Mesendoderm (in vitro differentiated cells): Measurements from ENCODE around the gene RSPRY1.

Experiments used
- DNase-seq: peaks from one replicate; pipeline ENCODE4 v3.0.0; 2013
- H2AK5ac ChIP-seq: 2 replicates; pipeline ENCODE4 v1.6.1; 2013; ENCODE audit warnings: low read length, inconsistent platforms
- H2BK120ac ChIP-seq: 2 replicates; pipeline ENCODE4 v1.6.1; 2013; ENCODE audit warnings: low read depth, mild to moderate bottlenecking, low read length, moderate library complexity, mixed read lengths
- H2BK15ac ChIP-seq: replicated peaks from 2 replicates; pipeline ENCODE4 v1.6.1; 2013; ENCODE audit warnings: low read depth, mild to moderate bottlenecking, moderate library complexity
- H2BK5ac ChIP-seq: 2 replicates; pipeline ENCODE4 v1.6.1; 2013; ENCODE audit warnings: low read length, inconsistent platforms
- H3K18ac ChIP-seq: 2 replicates; pipeline ENCODE4 v1.6.1; 2013; ENCODE audit warnings: mild to moderate bottlenecking, low read length, mixed read lengths
- H3K23ac ChIP-seq: one replicate; pipeline ENCODE4 v1.6.1; 2013; ENCODE audit warnings: low read length
- H3K27ac ChIP-seq: 2 replicates; pipeline ENCODE4 v1.5.1; 2013; ENCODE audit warnings: low read depth, mild to moderate bottlenecking, inconsistent platforms, low read length, moderate library complexity
- H3K27me3 ChIP-seq: 2 replicates; pipeline ENCODE4 v1.6.1; 2013; ENCODE audit warnings: low read length, control low read depth, mild to moderate bottlenecking, inconsistent platforms; ENCODE audit not compliant: insufficient read depth, poor library complexity
- H3K36me3 ChIP-seq: 2 replicates; pipeline ENCODE4 v1.6.1; 2013; ENCODE audit warnings: low read length, inconsistent platforms; ENCODE audit not compliant: control insufficient read depth, insufficient read depth
- H3K4ac ChIP-seq: one replicate; pipeline ENCODE4 v1.6.1; 2013; ENCODE audit warnings: low read depth, mild to moderate bottlenecking, low read length, moderate library complexity
- H3K4me1 ChIP-seq: 2 replicates; pipeline ENCODE4 v1.6.1; 2013; ENCODE audit warnings: low read depth, low read length, inconsistent platforms; ENCODE audit not compliant: control insufficient read depth
- H3K4me2 ChIP-seq: 2 replicates; pipeline ENCODE4 v1.6.1; 2013; ENCODE audit warnings: low read length
- H3K4me3 ChIP-seq: 2 replicates; pipeline ENCODE4 v1.5.1; 2013; ENCODE audit warnings: mild to moderate bottlenecking, low read length
- H3K56ac ChIP-seq: one replicate; pipeline ENCODE4 v1.6.1; 2013; ENCODE audit warnings: low read length
- H3K79me1 ChIP-seq: 2 replicates; pipeline ENCODE4 v1.6.1; 2013; ENCODE audit warnings: low read length, inconsistent platforms
- H3K79me2 ChIP-seq: 2 replicates; pipeline ENCODE4 v1.6.1; 2013; ENCODE audit warnings: mild to moderate bottlenecking, low read length; ENCODE audit not compliant: control insufficient read depth, insufficient read depth
- H3K9ac ChIP-seq: 2 replicates; pipeline ENCODE4 v1.6.1; 2013; ENCODE audit warnings: low read length, inconsistent platforms
- H4K5ac ChIP-seq: one replicate; pipeline ENCODE4 v1.6.1; 2013; ENCODE audit warnings: low read length
- H4K8ac ChIP-seq: one replicate; pipeline ENCODE4 v1.6.1; 2013; ENCODE audit warnings: low read depth, mild to moderate bottlenecking, control low read depth, low read length, moderate library complexity
- WGBS: extraction: QIAGEN DNeasy Blood & Tissue Kit; methylation state at CpG from one replicate; pipeline ENCODE4 v1.1.7; 2013; ENCODE audit warnings: low lambda C conversion rate, missing lambda C conversion rate; ENCODE audit not compliant: insufficient coverage; ENCODE audit errors: extremely low coverage; 5-methylcytosine and 5-hydroxymethylcytosine counted together

The RSPRY1 gene

GRCh38 chr16:57263541-57264351 lies 77.6 kb downstream of the RSPRY1 start:
- Histone ChIP-seq H3K4ac (no peak overlapping the region), H3K79me2 (no peaks in the 10 kb centered on the region), H3K23ac (no peak overlapping the region), H3K27me3 (no peaks in the 10 kb centered on the region), H3K4me3 (no peak overlapping the region), H3K4me1 (peaks cover 5% of the 10 kb centered on the region), H4K5ac (no peak overlapping the region), H2BK5ac (no peak overlapping the region), H3K36me3 (no peaks in the 10 kb centered on the region), H3K79me1 (no peaks in the 10 kb centered on the region), H3K18ac (no peak overlapping the region), H2BK120ac (no peak overlapping the region), H2AK5ac (no peak overlapping the region), H4K8ac (no peak overlapping the region), H2BK15ac (no peak overlapping the region), H3K56ac (no peak overlapping the region), H3K27ac (no peak overlapping the region), H3K9ac (no peak overlapping the region), H3K4me2 (no peak overlapping the region)
- DNase-seq: no peak
- no CpG with 5 or more reads among the region's 18 CpGs for WGBS

GRCh38 chr16:57264381-57264780 lies 78.3 kb downstream of the RSPRY1 start:
- Histone ChIP-seq H2BK120ac (no peak overlapping the region), H4K8ac (no peak overlapping the region), H3K79me1 (no peaks in the 10 kb centered on the region), H3K23ac (no peak overlapping the region), H2BK5ac (no peak overlapping the region), H3K4me1 (peaks cover 5% of the 10 kb centered on the region), H3K4ac (no peak overlapping the region), H4K5ac (no peak overlapping the region), H3K4me2 (no peak overlapping the region), H2AK5ac (no peak overlapping the region), H3K56ac (no peak overlapping the region), H3K79me2 (no peaks in the 10 kb centered on the region), H2BK15ac (no peak overlapping the region), H3K27me3 (no peaks in the 10 kb centered on the region), H3K4me3 (no peak overlapping the region), H3K36me3 (no peaks in the 10 kb centered on the region), H3K18ac (no peak overlapping the region), H3K27ac (no peak overlapping the region), H3K9ac (no peak overlapping the region)
- WGBS: no CpG with 5 or more reads among the region's 8 CpGs
- DNase-seq: no peak

- Histone ChIP-seq H3K4me3 (no peak overlapping the region), H3K9ac (no peak overlapping the region), H3K56ac (no peak overlapping the region), H3K79me1 (no peaks in the 10 kb centered on the region), H3K4me2 (no peak overlapping the region), H4K5ac (no peak overlapping the region), H3K18ac (no peak overlapping the region), H3K27me3 (no peaks in the 10 kb centered on the region), H3K4me1 (peaks cover 4% of the 10 kb centered on the region), H3K36me3 (no peaks in the 10 kb centered on the region), H2BK5ac (no peak overlapping the region), H3K79me2 (no peaks in the 10 kb centered on the region), H3K27ac (no peak overlapping the region), H3K4ac (no peak overlapping the region), H3K23ac (no peak overlapping the region), H2AK5ac (no peak overlapping the region), H2BK120ac (no peak overlapping the region), H4K8ac (no peak overlapping the region), H2BK15ac (no peak overlapping the region)
- no peak for DNase-seq
- WGBS: no CpG with 5 or more reads among the region's 11 CpGs
These were observed 78.8 kb downstream of the RSPRY1 start for GRCh38 chr16:57264950-57265371.

- Histone ChIP-seq H3K4me3 (no peak overlapping the region), H3K9ac (no peak overlapping the region), H3K56ac (no peak overlapping the region), H3K18ac (no peak overlapping the region), H3K27me3 (no peaks in the 10 kb centered on the region), H3K79me2 (no peaks in the 10 kb centered on the region), H2BK5ac (no peak overlapping the region), H3K4ac (no peak overlapping the region), H3K23ac (no peak overlapping the region), H3K79me1 (no peaks in the 10 kb centered on the region), H3K4me1 (no peaks in the 10 kb centered on the region), H2AK5ac (no peak overlapping the region), H3K27ac (no peak overlapping the region), H2BK15ac (no peak overlapping the region), H4K8ac (no peak overlapping the region), H3K4me2 (no peak overlapping the region), H2BK120ac (no peak overlapping the region), H3K36me3 (no peaks in the 10 kb centered on the region), H4K5ac (no peak overlapping the region)
- no CpG with 5 or more reads among the region's 16 CpGs for WGBS
- DNase-seq: no peak
These were observed 79.9 kb downstream of the RSPRY1 start for GRCh38 chr16:57265850-57266530.

GRCh38 chr16:57266531-57267260 lies 80.6 kb downstream of the RSPRY1 start:
- H3K79me1 ChIP-seq: no peaks in the 10 kb centered on the region
- H3K4me3 ChIP-seq: no peak overlapping the region
- no peaks in the 10 kb centered on the region for H3K27me3 ChIP-seq
- no peak overlapping the region for H3K23ac ChIP-seq
- no peak overlapping the region for H3K56ac ChIP-seq
- no peak overlapping the region for H4K5ac ChIP-seq
- no peak for DNase-seq
- H3K36me3 ChIP-seq: no peaks in the 10 kb centered on the region
- no peak overlapping the region for H3K9ac ChIP-seq
- no peak overlapping the region for H3K18ac ChIP-seq
- no peak overlapping the region for H3K4ac ChIP-seq
- H2BK15ac ChIP-seq: no peak overlapping the region
- H2BK120ac ChIP-seq: no peak overlapping the region
- WGBS: no CpG with 5 or more reads among the region's 6 CpGs
- H3K4me2 ChIP-seq: no peak overlapping the region
- no peaks in the 10 kb centered on the region for H3K4me1 ChIP-seq
- no peaks in the 10 kb centered on the region for H3K79me2 ChIP-seq
- H4K8ac ChIP-seq: no peak overlapping the region
- no peak overlapping the region for H2BK5ac ChIP-seq
- no peak overlapping the region for H2AK5ac ChIP-seq
- H3K27ac ChIP-seq: no peak overlapping the region
